Prostate gland (tissue), 2 donors: ENCODE data around the gene SMIM7. TPM values are rescaled to one million over a fixed set of nuclear protein-coding genes. Genes with fewer than 3 reads are reported as not detected.

Experiments
- DNase-seq: peaks from one replicate; pipeline ENCODE4 v3.0.0-alpha.2; 2019; ENCODE audit warnings: low spot score
- H3K27ac ChIP-seq, 2 donors: fragments of 200-600 bp; sonication (generic); 2 replicates each; pipeline ENCODE4 v1.5.1; 2017 to 2019
- H3K27me3 ChIP-seq: fragments of 200-600 bp; sonication (generic); replicated peaks from 2 replicates; pipeline ENCODE4 v1.5.1; 2019; ENCODE audit not compliant: insufficient read depth
- H3K36me3 ChIP-seq, 2 donors: fragments of 200-600 bp; sonication (generic); 1 replicate in 1 of 2; 2 replicates in 1 of 2; pipeline versions ENCODE4 v1.5.1 to v1.8.1; 2017 to 2019
- H3K4me1 ChIP-seq: fragments of 200-600 bp; sonication (generic); replicated peaks from 2 replicates; pipeline ENCODE4 v1.5.1; 2019
- H3K4me3 ChIP-seq, 2 donors: fragments of 200-600 bp; sonication (generic); 2 replicates each; pipeline ENCODE4 v1.5.1; 2017 to 2019
- H3K9me3 ChIP-seq: fragments of 200-600 bp; sonication (generic); 2 replicates; pipeline ENCODE4 v1.5.1; 2017
- POLR2A ChIP-seq: fragments of 450-650 bp; IDR thresholded peaks from one replicate; pipeline ENCODE4 v1.6.1; 2016; ENCODE audit warnings: antibody characterized with exemption, mild to moderate bottlenecking
- POLR2AphosphoS5 ChIP-seq: sonication (generic); formaldehyde crosslinking; IDR thresholded peaks from one replicate; pipeline ENCODE4 v1.6.1; 2017; ENCODE audit warnings: antibody characterized with exemption
- WGBS: methylation state at CpG from one replicate; pipeline ENCODE4 v1.1.5; 2018; 5-methylcytosine and 5-hydroxymethylcytosine counted together
- intact Hi-C: fragments of 100-400 bp; cut with DNase I; formaldehyde crosslinking; loops from one replicate; pipeline ENCODE4 v1.14.2; 2022
- total RNA-seq, 2 donors: library from RNA; depleted of rRNA; stranded (reverse); fragments of >200 nt; gene quantifications; one replicate each; pipeline ENCODE4 v1.1.0, GENCODE V29; 2016
- TF ChIP-seq, protein P1 (sequence below), 4 experiments: fragments of 200-600 bp in 2 of 4; fragments of 450-650 bp in 2 of 4; sonication (generic) in 2 of 4; IDR thresholded peaks; 1 replicate in 3 of 4; 2 replicates in 1 of 4; pipeline ENCODE4 v1.5.1; 2016 to 2019; ENCODE audit warnings: antibody characterized with exemption in 4 of 4, mild to moderate bottlenecking in 2 of 4, moderate library complexity in 2 of 4

The SMIM7 gene
- total RNA-seq, 2 donors from 2014 or later, result 146 to 171 TPM

DNA sequence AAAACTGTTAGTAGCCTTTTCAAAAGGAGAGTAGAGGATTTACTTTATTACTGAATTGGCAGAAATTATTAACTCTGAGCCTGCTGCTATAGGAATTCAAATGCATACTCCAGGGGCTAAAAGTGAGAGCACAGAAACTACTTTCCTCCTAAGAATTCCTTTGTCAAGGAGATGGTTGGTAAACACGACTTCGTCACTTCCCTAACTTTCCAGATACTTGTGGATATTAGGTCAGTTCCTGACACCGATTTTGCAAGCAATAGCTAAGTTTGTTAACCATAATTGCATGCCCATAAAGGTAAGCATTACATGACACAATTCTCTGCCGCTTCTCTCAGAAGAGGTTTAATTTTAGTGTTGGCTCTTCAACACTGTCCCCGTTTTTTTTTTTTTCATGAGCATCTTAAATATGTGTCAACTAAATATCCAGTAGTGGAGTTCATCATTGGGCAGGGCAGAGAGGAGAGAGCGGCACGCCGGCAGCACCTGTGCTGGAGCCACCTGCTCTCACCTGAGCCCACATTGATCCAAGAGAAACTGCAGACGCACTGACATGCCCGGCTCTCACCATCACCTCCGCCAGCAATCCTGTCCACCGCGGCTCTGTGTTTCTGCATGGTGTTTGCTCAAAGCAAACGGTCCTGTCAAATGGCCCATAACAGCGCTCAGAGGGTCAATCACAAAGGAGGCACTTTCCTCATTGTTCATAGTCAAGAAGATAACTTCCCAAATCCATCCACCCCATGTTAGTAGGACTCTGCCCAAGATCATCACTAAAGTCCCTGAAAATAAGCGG, 34.6 kb downstream of the SMIM7 start:
- no peak overlapping the region for H3K27ac ChIP-seq
- peaks cover 8% of the 10 kb centered on the region for H3K4me1 ChIP-seq
- H3K36me3 ChIP-seq, result no peaks in the 10 kb centered on the region
- TF ChIP-seq POLR2AphosphoS5 (no peak), POLR2A (no peak)
- TF ChIP-seq, protein P1, sequence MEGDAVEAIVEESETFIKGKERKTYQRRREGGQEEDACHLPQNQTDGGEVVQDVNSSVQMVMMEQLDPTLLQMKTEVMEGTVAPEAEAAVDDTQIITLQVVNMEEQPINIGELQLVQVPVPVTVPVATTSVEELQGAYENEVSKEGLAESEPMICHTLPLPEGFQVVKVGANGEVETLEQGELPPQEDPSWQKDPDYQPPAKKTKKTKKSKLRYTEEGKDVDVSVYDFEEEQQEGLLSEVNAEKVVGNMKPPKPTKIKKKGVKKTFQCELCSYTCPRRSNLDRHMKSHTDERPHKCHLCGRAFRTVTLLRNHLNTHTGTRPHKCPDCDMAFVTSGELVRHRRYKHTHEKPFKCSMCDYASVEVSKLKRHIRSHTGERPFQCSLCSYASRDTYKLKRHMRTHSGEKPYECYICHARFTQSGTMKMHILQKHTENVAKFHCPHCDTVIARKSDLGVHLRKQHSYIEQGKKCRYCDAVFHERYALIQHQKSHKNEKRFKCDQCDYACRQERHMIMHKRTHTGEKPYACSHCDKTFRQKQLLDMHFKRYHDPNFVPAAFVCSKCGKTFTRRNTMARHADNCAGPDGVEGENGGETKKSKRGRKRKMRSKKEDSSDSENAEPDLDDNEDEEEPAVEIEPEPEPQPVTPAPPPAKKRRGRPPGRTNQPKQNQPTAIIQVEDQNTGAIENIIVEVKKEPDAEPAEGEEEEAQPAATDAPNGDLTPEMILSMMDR (IDR thresholded peaks at IDR 0.05), result no peak
- no peak overlapping the region for H3K4me3 ChIP-seq
- intact Hi-C loops, result loop anchor here (5.0 kb wide), 1 partner anchor 53 kb away; the partner anchor contains the start of gene SLC35E1
- WGBS, result 59% methylated on average over 16 of the region's 16 CpGs
- no peaks in the 10 kb centered on the region for H3K9me3 ChIP-seq
- H3K27me3 ChIP-seq, result no peaks in the 10 kb centered on the region
- no peak for DNase-seq

- Histone ChIP-seq H3K4me1 (peaks cover 11% of the 10 kb centered on the region), H3K36me3 (no peaks in the 10 kb centered on the region), H3K9me3 (no peaks in the 10 kb centered on the region), H3K27me3 (no peaks in the 10 kb centered on the region), H3K27ac (no peak overlapping the region), H3K4me3 (no peak overlapping the region)
- TF ChIP-seq POLR2AphosphoS5, result no peak
- TF ChIP-seq, protein P1 (IDR thresholded peaks at IDR 0.05), result no peak
- TF ChIP-seq POLR2A, result no peak
- DNase-seq, result no peak
- 79% methylated on average over 10 of the region's 10 CpGs for WGBS
- intact Hi-C loops, result no loop called here
Measured at GRCh38 chr19:16624236-16624635, 35.7 kb downstream of the SMIM7 start.

GRCh38 chr19:16623576-16623975, 36.4 kb downstream of the SMIM7 start:
- TF ChIP-seq POLR2AphosphoS5 (no peak), POLR2A (no peak)
- TF ChIP-seq, protein P1 (IDR thresholded peaks at IDR 0.05), result no peak
- DNase-seq, result no peak
- H3K27ac ChIP-seq, result no peak overlapping the region
- intact Hi-C loops, result no loop called here
- 76% methylated on average over 6 of the region's 6 CpGs for WGBS
- H3K4me1 ChIP-seq, result peaks cover 7% of the 10 kb centered on the region
- no peaks in the 10 kb centered on the region for H3K27me3 ChIP-seq
- H3K4me3 ChIP-seq, result no peak overlapping the region
- no peaks in the 10 kb centered on the region for H3K36me3 ChIP-seq
- no peaks in the 10 kb centered on the region for H3K9me3 ChIP-seq

- H3K36me3 ChIP-seq, result no peaks in the 10 kb centered on the region
- H3K4me3 ChIP-seq, result no peak overlapping the region
- no peak overlapping the region for H3K27ac ChIP-seq
- no peaks in the 10 kb centered on the region for H3K27me3 ChIP-seq
- TF ChIP-seq, protein P1 (IDR thresholded peaks at IDR 0.05), result no peak
- intact Hi-C loops, result no loop called here
- H3K4me1 ChIP-seq, result peaks cover 7% of the 10 kb centered on the region
- no peak for DNase-seq
- H3K9me3 ChIP-seq, result no peaks in the 10 kb centered on the region
- WGBS, result 94% methylated on average over 2 of the region's 2 CpGs
Measured at GRCh38 chr19:16623066-16623465, 36.9 kb downstream of the SMIM7 start.
